HL-60/S4 treated with phorbol 12-myristate 13-acetate at 8.2 ng/mL for 4 days and 3 days (cell line): ENCODE results near the gene KIRREL2.
"Not testable (repeated sequence)": the region's sequence is repeated elsewhere in the genome, so short reads cannot be mapped to it uniquely, and the experiment has no call there.

Experiments used
- in situ Hi-C: fragments of 300-500 bp; cut with MboI; formaldehyde crosslinking; loops from 2 replicates; pipeline ENCODE4 v1.15.0; 2022; ENCODE audit warnings: low sequenced_read_pairs

The KIRREL2 gene

DNA sequence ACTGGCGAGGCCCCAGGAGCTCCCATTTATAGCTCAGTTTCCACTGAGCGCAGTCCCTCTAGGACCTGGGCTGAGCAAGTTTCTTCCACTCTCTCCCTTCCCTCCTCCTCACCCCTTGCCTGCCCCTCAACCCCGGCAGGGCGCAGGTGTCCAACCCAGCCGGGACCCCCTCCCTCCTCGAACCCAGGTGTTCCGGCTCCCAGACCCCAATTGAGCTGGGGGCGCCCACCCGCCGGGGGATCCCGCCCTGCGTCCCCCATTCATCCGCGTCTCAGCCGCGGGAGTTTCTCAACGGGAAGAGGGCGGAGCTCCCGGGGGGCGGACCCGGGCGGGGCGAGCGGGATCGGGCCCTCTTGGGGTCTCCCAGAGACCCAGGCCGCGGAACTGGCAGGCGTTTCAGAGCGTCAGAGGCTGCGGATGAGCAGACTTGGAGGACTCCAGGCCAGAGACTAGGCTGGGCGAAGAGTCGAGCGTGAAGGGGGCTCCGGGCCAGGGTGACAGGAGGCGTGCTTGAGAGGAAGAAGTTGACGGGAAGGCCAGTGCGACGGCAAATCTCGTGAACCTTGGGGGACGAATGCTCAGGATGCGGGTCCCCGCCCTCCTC lies at the start of gene KIRREL2:
Gene KIRREL2 (plus strand): TSS at position 366 of the 604 bp plus-strand sequence. CDS start 209 bp downstream, at position 575.
- in situ Hi-C loops, result no loop called here

DNA sequence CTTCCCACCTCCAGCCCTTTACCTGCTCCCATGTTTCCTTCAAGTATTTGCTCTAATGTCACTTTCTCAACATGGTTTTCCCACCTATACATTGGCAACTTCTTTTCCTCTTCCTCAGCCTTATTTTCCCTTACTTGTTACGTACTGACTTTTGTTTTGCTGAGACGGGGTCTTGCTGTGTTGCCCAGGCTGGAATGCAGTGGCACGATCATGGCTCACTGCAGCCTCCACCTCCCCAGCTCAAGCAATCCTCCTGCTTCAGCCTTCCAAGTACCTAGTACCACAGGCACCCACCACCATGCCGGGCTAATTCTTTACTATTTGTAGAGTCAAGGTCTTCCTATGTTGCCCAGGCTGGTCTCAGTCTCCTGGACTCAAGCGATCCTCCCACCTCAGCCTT lies 49.1 kb upstream of the KIRREL2 start:
- in situ Hi-C loops, result no loop called here

DNA sequence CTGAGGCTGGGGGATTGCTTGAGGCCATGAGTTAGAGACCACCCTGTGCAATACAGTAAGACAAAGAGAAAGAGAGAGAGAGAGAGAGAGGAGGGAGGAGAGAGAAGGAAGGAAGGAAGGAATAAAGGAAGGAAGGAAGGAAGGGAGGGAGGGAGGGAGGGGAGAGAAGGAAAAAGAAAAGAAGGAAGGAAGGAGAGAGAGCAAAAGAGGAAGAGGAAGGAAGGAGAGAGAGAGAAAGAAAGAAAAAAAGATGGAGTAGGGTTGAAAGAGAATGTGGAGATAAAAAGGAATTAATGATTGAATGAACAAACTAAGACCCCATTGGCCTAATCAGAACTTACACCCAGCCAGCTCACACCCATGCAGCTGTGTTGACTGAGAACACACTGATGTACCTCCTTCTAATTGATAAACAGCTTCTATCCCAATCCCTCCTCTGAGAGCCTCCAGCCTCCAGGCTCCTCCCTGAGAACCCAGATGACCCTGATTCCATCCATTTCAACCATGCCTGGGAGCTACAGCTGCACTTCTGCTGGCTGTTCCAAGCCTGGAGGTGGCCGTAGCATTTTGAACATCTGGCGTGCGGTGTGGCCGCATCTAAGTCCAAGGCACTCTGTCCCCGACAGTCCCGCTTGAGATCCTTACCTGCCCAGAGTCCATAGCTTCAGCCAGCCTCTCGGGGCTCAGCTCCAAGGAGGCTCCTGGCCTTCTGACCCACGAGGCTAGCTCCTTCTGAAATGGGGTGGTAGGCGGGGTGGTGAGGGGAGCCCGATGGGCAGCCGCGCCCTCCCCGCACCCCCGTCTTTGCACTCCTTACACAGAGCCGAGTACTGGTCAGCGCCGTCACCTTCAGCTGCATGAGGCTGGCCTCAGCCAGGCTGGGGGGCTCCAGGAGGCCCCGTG lies 45.1 kb upstream of the KIRREL2 start:
- in situ Hi-C loops, result no loop called here

DNA sequence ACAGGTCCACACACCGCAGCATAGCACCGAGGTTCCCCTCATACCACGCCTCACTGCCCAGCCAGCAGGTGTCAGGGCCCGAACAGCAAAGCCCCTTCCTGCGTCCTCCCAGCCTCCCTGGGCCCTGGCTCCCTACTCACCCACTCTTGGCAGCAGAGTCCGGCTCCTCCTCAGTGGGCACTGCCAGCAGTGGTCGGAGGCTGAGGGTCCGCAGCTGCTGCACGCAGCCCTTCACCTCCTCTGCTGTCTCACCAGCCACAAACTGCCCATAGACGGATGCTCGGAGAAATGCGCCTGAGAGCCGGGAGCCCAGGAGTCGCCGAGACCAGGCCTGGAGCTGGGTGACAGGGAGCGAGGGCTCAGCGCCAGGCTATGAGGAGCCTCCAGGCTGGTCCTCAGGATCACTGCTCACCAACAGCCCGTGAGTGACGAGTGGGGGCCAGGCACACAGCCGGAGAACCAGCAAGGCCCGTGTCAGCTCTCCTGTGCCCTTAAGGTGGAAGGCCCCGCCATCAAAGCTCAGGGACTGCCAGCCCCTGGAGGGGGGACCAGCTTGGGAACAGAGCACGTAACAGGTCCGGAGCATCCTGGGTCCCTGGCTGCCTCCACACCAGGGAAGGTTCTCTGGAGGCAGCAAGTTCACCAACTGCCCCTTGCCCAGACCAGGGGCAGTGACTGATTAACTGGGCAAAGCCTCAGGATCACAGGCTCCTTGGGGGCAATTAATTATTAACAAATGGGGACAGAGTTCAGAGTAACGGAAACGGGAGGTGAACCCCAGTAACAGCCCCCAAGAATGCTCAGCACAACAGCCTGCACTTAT lies 44.3 kb upstream of the KIRREL2 start, which contains the start of gene PRODH2:
Gene PRODH2 (minus strand): TSS at position 626 of the 823 bp plus-strand sequence. CDS start 40 bp downstream, at position 586.
- in situ Hi-C loops, result no loop called here

DNA sequence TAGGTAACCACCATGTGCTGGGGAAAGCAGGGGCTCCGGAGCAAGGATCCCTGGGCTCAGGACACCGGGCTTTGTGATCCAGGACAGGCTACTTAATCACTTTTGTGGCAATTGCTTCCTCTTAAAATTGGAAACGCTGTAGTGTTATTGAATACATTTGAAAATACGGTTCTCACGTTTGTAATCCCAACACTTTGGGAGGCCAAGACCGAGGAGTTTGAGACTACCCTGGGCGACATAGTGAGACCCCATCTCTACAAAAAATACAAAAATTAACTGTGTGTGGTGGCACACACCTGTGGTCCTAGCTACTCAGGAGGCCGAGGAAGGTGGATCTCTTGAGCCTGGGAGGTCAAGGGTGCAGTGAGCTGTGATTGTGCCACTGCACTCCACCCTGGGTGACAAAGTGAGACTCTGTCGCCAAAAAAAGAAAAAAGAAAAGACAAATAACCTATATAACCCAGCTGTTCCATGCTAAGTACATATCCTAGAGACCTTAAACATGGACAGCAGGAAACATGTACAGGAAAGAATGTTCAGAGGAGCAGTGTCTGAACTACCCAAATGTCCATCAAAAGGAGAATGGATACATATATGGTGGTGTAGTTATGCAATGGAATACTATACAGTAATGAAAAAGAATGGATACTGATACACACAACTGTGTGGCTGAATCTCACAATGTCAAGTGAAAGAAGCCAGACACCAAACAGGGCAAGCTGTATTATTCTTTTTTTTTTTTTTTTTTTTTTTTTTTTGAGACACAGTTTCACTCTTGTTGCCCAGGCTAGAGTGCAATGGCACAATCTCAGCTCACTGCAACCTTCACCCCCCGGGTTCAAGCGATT lies 43.4 kb upstream of the KIRREL2 start:
- in situ Hi-C loops, result no loop called here

DNA sequence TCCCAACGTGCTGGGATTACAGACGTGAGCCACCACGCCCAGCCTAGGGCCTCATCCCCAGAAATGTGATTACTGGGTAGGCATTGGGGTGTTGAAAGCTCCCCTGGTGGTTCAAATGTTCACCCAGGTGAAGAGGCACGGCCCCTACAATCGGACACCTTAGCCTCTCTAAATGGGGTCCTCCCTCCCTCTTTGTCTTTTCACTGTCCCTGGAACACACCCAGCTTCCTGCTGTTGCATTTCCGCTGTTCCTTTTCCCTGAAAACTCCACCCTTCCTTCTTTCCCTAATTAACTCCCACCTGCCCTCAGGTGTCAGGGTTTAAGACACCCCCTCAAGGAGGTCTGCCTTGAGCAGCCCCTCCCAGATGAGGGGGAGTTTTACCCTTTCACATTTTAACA lies 40.4 kb upstream of the KIRREL2 start:
- in situ Hi-C loops, result no loop called here

DNA sequence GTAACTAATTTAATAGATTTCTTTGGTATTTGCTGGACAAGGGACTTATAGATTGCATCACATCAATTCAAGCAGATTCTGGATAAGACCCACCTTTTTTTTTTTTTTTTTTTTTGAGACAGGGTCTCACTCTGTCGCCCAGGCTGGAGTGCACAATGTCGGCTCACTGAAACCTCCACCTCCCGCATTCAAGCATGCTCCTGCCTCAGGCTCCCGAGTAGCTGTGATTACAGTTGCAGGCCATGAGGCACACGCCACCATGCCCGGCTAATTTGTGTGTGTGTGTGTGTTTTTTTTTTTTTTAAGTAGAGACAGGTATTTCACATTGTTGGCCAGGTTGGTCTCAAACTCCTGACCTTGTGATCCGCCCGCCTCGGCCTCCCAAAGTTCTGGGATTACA lies 39.9 kb upstream of the KIRREL2 start:
- in situ Hi-C loops, result no loop called here

DNA sequence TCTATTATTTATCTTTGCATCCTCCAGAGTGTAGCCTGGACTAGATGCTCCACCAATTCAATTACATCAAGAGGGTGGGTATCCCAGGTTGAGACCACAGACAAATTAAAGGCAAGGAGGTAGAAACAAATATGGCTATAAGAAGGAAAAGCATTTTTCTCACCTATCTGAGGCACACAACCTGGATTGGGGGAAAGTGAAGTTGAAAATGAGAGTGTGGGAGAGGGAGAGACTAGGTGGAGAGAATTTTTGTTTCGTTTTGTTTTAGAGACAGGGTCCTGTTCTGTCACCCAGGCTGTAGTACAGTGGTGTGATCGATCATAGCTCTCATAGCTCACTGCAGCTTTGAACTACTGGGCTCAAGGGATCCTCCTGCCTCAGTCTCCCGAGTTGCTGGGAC lies 38.3 kb upstream of the KIRREL2 start:
- in situ Hi-C loops, result no loop called here

DNA sequence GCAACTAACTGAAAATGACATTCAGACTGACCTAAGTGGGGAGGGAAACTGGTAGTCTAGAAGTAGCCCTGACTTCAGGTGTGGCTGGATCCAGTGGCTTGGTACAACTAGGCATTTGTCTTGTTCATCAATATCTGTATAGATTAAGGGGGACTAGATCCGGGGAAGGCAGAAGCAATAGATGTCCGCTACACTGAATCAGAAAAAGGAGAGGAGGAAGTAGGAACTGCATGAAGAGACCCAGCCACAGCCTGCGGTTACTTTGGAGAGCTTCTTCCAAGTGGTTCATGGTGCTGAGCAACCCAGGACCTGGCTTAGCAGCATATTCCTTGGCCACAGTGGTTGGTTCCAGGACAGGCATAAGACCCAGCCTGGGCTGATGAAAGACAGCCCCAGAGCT lies 34.1 kb upstream of the KIRREL2 start:
- in situ Hi-C loops, result no loop called here

DNA sequence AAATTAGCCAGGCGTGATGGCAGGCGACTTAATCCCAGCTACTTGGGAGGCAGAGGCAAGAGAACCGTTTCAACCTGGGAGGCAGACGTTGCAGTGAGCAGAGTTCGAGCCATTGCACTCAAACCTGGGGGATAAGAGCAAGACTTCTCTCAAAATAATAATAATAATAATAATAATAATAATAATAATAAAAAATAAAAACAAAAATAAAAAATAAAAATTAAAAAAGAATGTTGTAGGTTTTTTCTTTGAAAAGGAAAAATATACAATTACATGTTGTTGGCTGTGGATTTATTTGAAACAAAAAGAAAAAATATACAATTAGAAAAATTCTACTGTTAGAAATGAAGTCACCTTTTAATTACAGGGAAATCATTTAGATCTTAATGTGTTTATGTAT lies 32.6 kb upstream of the KIRREL2 start:
- in situ Hi-C loops, result no loop called here

DNA sequence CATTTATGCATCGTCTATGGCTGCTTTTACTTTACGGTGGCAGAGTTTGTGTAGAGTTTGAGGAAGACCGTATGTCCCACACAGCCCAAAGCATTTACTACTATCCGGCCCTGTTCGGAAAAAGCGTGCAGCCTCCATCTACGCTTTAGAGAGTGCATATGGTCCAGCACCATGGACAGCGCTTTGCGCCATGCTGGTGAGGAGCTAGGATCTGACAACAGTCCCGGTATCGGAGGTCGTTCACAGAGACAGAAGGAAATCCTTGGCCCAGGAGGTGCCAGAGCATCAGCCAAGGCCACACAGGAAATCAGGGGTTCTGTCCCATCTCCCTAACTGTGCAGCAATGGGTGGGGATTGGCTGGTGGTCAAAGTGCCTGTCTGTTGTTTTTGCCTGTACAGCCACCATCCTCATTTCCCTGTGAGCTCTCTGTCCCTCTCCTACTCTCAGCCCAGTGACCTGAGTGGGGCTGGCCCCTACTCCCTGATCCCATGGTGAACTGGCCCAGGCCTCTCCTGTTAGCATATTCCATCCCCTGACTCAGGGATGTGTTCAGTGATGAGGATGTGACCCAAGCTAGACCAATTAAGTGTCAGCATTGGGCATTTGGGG lies 27.9 kb upstream of the KIRREL2 start:
- in situ Hi-C loops, result no loop called here

DNA sequence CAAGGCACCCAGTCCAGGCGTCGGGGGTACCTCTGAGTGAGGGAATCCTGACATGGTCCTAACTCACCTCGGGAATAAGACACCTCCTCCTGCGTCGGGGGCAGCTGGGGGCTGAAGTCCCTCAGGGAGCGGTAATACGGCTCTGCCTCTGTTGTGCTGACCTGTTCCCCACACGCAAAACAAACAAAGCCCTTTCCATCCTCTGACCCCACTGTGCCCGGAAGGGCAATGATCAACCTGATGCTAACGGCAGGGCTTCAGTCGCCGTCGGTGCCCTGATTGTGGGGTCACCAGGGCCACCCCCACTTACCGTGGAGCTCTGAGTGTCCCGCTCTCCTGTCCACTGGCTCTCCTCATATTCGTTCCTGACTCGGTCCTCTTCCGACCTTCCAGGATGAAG lies 25.7 kb upstream of the KIRREL2 start:
- in situ Hi-C loops, result no loop called here

DNA sequence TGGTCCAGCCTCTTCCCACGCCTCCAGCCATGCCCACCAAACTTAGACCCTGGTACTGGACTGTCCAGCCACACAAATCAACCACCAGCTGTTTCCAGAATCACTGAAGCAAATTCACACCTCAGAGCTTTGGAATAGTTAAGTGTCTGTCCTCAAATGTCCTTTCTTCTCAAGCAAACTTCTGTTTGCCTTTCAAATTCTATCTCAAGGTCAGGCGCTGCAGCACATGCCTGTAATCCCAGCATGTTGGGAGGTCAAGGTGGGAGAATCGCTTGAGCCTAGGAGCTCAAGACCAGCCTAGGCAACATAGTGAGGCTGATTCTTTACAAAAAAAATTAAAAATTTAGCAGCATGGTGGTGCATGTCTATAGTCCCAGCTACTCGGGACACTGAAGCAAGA lies 24.7 kb upstream of the KIRREL2 start:
- in situ Hi-C loops, result no loop called here

DNA sequence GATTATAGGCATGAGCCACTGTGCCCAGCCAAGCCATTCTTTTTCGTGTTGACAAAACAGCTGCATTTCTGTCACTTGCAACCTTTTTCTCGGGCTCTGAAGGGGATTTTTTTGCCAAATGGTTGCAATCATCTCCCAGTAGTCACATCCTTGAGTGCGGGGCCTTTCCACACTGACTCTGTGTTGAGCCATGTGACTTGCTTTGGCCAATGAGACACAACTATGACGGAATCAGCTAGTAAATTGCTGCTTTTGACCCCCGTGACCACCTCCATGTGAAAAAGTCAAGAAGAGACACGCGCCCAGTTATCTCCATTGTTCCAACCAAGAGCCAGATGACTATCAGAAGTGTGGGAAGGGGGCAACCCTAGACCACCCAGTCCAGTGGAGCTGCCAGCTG lies 22.7 kb upstream of the KIRREL2 start:
- in situ Hi-C loops, result no loop called here

DNA sequence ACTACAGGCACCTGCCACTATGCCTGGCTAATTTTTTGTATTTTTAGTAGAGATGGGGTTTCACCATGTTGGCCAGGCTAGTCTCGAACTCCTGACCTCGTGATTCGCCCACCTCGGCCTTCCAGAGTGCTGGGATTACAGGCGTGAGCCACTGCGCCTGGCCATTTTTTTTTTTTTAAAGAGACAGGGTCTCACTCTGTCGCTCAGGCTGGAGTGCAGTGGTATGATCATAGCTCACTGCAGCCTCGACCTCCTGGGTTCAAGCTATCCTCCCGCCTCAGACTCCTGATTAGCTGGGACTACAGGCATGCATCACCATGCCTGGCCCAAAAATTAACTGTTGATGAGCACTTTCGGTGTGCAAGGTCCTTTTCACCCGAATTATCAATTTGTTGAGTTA lies 20.6 kb upstream of the KIRREL2 start:
- in situ Hi-C loops, result not testable (repeated sequence)

DNA sequence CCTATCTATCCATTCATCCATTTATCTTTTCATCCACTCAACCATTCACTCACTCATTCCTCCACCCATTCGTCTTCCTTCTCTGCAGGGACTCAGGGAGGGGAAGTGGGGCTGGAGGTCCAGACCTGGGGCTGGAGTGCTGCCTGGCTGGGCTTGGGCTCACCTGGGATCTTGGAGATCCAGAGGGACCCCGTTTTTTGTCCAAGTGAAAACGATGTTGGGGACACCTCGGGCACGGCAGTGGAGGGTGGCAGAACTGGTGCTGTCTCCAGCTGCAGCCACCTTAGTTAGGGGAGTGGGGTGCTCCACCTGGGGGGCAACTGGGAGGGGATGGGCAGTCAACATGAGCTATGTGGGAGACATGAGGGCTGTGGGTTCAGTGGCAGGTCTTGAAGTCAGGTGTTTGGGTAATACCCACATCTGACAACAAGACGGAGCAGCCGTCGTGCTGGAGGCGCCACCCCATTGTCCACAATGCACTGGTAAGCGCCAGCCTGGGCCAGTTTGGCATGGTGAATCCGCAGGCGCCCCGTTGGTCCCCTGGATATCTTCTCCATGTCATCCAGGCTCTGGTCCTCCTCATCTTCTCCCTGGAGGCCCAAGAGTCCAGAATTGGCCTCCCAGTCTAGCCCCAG lies 14.6 kb upstream of the KIRREL2 start:
- in situ Hi-C loops, result no loop called here

DNA sequence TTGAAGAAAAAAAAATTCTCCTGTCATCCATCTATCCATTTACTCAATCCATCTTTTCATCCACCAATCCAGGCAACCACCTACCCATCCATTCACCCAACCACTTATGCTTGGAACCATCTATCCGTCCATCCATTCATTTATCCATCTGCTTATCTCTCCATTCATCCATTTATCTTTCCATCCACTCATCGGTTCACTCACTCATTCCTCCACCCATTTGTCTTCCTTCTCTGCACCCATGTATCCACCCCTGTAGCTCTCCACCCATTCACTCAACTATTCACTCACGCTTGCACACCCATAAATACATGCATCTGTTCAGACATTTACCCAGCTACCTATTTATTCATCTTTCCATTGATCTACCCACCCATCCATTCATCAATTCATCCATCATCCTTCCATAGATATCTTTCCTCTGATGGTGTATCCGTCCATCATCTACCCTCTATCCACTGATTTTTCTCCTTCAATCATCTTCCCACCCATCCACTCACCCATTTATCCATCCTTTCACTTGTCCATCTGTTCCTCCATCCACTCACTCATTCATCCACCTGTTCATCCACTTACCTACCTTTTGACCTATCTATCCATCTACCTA lies 13.9 kb upstream of the KIRREL2 start:
- in situ Hi-C loops, result no loop called here

DNA sequence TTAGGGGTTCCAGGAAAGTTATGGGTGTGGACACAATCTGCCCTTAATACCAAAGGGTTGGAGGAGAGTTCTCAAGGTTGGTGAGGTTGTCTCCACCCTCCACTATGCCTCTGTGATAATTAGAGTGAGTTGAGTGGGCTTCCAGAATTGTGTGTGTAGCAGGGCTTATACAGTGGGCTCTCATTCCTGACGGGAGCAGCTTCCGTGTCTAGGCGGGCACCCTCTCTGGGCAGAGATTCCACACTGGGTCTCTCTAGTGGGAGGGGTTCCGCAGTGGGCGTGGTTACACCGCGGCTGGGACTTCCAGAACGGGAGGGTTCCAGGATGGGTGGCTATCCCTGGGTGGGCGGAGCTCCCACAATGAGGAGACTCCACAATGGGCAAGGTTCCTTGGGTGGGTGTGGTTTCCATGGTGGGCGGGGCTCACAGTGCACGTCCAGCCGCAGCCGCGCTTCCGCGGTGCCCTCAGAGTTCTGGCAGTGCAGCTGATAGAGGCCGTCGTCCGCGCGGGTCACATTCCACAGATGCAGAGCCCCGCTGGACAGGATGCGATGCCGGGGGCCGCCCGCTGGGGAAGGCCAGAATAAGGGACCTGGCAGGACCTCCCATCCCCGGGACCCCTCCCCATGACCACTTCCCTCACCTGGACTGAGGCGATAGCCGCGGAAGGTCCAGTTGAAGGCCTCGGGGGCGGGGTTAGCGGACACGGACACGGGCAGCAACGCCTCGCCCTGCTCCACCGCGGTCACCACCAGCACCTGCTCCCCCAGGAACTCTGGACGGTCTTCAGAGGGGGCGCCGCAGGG lies 12.8 kb upstream of the KIRREL2 start:
- in situ Hi-C loops, result no loop called here
